Endothelial cell (in vitro differentiated cells): ENCODE measurements around the gene ANXA2R. TPM values are rescaled to one million over a fixed set of nuclear protein-coding genes. Genes with fewer than 3 reads are reported as not detected.

ENCODE experiments used
- DNase-seq: peaks from one replicate; pipeline ENCODE4 v3.0.0; 2021; ENCODE audit warnings: low spot score
- H3K27ac Mint-ChIP-seq: one replicate; pipeline ENCODE4 v1.8.0; 2021; ENCODE audit warnings: mixed read lengths, inconsistent platforms; ENCODE audit not compliant: unreplicated experiment
- H3K27me3 Mint-ChIP-seq: one replicate; pipeline ENCODE4 v1.8.0; 2021; ENCODE audit warnings: mild to moderate bottlenecking, moderate library complexity, mixed read lengths, inconsistent platforms; ENCODE audit not compliant: unreplicated experiment
- H3K36me3 Mint-ChIP-seq: one replicate; pipeline ENCODE4 v1.8.0; 2021; ENCODE audit warnings: mild to moderate bottlenecking, low read depth, mixed read lengths, inconsistent platforms; ENCODE audit not compliant: unreplicated experiment
- H3K4me1 Mint-ChIP-seq: one replicate; pipeline ENCODE4 v1.8.0; 2021; ENCODE audit warnings: mild to moderate bottlenecking, mixed read lengths, inconsistent platforms; ENCODE audit not compliant: unreplicated experiment
- H3K4me3 Mint-ChIP-seq: one replicate; pipeline ENCODE4 v1.8.0; 2021; ENCODE audit warnings: mild to moderate bottlenecking, mixed read lengths, inconsistent platforms; ENCODE audit not compliant: unreplicated experiment
- H3K9me3 Mint-ChIP-seq: one replicate; pipeline ENCODE4 v1.8.0; 2021; ENCODE audit warnings: mixed read lengths, inconsistent platforms; ENCODE audit not compliant: unreplicated experiment
- CTCF ChIP-seq: fragments of 200-600 bp; sonication (generic); IDR thresholded peaks from one replicate; pipeline ENCODE4 v1.5.0; 2021; ENCODE audit warnings: antibody characterized with exemption; ENCODE audit not compliant: unreplicated experiment
- total RNA-seq: library from RNA; stranded (reverse); fragmentation: NEBNext Ultra II Directional; extraction: Animal tissue kit (Norgen Biotek cat#: 25700); gene quantifications from one replicate; pipeline ENCODE4 v1.2.1, GENCODE V29; 2021; ENCODE audit not compliant: unreplicated experiment

The ANXA2R gene
- total RNA-seq, 1 donor from 2014 or later, result 1.1 TPM

GRCh38 chr5:43042176-43042625 lies 2.1 kb upstream of the ANXA2R start:
- peaks cover 21% of the 10 kb centered on the region for H3K27me3 Mint-ChIP-seq
- peaks cover 26% of the 10 kb centered on the region for H3K4me1 Mint-ChIP-seq
- peak overlapping the region; percentile 57 for H3K27ac Mint-ChIP-seq
- peaks cover 4% of the 10 kb centered on the region for H3K36me3 Mint-ChIP-seq
- no peak for TF ChIP-seq CTCF
- peak overlapping the region; percentile 84 for H3K4me3 Mint-ChIP-seq
- DNase-seq, result peak; percentile 67
- no peaks in the 10 kb centered on the region for H3K9me3 Mint-ChIP-seq

GRCh38 chr5:43041669-43042175 lies 1.6 kb upstream of the ANXA2R start:
- Mint-ChIP-seq H3K4me3 (peak overlapping the region; percentile 84), H3K27ac (peak overlapping the region; percentile 57), H3K9me3 (no peaks in the 10 kb centered on the region), H3K4me1 (peaks cover 26% of the 10 kb centered on the region), H3K36me3 (peaks cover 4% of the 10 kb centered on the region), H3K27me3 (peaks cover 26% of the 10 kb centered on the region)
- TF ChIP-seq CTCF, result no peak
- DNase-seq, result peak; percentile 55

- H3K4me1 Mint-ChIP-seq, result peaks cover 26% of the 10 kb centered on the region
- no peaks in the 10 kb centered on the region for H3K9me3 Mint-ChIP-seq
- H3K36me3 Mint-ChIP-seq, result peaks cover 4% of the 10 kb centered on the region
- no peak for TF ChIP-seq CTCF
- peak overlapping the region; percentile 84 for H3K4me3 Mint-ChIP-seq
- H3K27ac Mint-ChIP-seq, result peak overlapping the region; percentile 52
- H3K27me3 Mint-ChIP-seq, result peaks cover 26% of the 10 kb centered on the region
- no peak for DNase-seq
Measured at GRCh38 chr5:43041110-43041668, 1.1 kb upstream of the ANXA2R start.

- Mint-ChIP-seq H3K4me3 (peak overlapping the region; percentile 84), H3K9me3 (no peaks in the 10 kb centered on the region), H3K4me1 (peaks cover 33% of the 10 kb centered on the region), H3K27ac (no peak overlapping the region), H3K27me3 (peaks cover 26% of the 10 kb centered on the region), H3K36me3 (peaks cover 7% of the 10 kb centered on the region)
- TF ChIP-seq CTCF, result no peak
- DNase-seq, result peak; percentile 63
Measured at GRCh38 chr5:43039471-43040286, 440 bp downstream of the ANXA2R start.

- H3K4me3 Mint-ChIP-seq, result peak overlapping the region; percentile 84
- H3K27me3 Mint-ChIP-seq, result peaks cover 26% of the 10 kb centered on the region
- DNase-seq, result no peak
- H3K9me3 Mint-ChIP-seq, result no peaks in the 10 kb centered on the region
- no peak for TF ChIP-seq CTCF
- peaks cover 35% of the 10 kb centered on the region for H3K4me1 Mint-ChIP-seq
- peaks cover 7% of the 10 kb centered on the region for H3K36me3 Mint-ChIP-seq
- H3K27ac Mint-ChIP-seq, result no peak overlapping the region
Measured at GRCh38 chr5:43039152-43039470, 1.0 kb downstream of the ANXA2R start.
